NCI-H446 (cell line): ENCODE data around the gene ANKRD12.
"Not testable (repeated sequence)": the region's sequence is repeated elsewhere in the genome, so short reads cannot be mapped to it uniquely, and the experiment has no call there.

Source experiments
- DNase-seq, 2 experiments: peaks; one replicate each; lab custom pipeline; 2025; lab: John Stamatoyannopoulos, UW

The ANKRD12 gene

DNA sequence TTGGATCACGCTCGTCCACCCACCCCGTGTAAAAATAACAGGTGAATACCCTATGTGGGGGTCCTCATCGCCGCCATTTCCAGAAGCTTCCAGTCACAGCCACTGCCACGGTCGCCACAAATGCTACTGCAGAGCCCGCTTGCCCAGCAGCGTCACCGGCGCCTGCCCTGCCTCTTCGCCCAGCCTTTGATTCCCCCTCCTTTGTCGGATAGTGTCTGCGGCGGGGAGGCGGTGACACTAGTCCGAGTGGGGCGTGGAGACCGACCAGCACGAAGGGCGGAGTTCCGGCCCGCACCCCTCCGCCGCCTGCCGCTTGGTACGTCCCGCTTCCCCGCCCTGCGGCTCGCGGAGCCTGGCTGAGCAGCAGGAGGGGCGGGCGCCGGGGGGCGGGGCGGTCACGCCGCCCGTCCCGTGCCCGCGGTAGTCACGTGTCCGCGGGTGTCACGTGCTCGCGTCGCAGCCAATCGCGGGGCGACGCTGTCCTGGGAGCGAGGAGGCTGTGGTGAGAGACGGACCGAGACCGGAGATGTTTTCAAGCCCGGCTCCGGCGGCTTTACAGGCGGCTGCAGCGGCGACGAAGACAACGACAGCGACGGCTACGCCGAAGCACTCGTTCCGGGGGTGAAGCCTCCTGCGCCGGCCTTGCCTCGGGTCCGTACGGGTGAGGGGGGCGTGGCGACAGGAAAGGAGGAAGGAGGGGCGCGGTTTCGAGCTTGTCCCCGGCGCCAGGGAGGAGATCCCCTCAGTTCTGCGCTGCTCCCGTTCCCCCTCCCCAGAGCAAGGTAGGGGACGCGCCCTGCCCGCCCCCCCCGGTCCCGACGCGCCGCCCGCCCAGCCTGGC is at the start of gene ANKRD12:
Gene ANKRD12 (plus strand): TSS at position 467 of the 841 bp plus-strand sequence. CDS start 45,652 bp downstream, outside the sequence.
- peak; percentile 83 to 98 for DNase-seq

DNA sequence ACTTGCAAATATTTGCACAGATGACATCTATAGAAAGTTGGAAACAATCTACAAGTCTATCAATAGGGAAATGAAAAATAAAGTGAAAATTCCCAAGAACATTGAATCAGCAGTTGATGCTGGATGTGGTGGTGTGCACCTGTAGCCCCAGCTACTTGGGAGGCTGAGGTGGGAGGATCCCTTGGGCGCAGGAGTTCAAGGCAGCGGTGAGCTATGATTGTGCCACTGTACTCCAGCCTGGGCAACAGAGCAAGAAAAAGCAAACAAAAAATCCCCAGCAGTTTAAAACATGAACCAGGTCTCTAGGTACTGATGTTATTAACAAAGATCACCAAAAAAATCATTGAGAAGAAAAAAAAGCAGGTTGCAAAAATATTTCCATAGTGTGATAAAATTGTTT is 49.4 kb upstream of the ANKRD12 start:
- DNase-seq, result no peak

DNA sequence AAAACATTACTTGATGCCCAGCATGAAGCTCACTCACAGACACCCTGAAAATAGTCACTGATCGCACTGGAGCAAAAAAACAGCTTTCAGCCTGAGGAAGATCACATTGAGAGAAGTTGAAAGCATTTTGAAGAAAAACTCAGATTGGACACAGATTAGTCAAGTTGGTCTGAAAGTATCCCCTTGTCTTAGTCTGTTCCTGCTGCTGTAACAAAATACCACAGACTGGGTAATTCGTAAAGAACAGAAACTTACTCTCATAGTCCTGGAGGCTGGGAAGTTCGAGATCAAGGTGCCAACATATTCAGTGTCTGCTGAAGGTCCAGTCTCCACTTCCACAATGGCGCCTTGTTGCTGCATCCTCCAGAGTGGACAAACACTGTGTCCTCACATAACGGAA is 48.3 kb upstream of the ANKRD12 start:
- no peak for DNase-seq

DNA sequence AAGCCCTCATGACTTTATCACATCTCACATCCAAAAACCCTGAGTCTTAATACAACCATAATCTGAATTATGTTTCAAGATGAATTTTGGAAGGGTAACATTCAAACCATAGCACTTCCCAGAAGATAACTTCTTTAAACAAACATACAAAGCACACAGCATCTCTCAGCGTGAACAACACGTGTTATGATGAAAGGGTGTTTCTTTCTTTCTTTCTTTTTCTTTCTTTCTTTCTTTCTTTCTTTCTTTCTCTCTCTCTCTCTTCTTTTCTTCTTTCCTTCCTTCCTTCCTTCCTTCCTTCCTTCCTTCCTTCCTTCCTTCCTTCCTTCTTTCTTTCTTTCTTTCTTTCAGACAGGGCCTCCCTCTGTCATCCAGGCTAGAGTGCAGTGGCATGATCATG is 47.9 kb upstream of the ANKRD12 start:
- DNase-seq, result not testable (repeated sequence)

DNA sequence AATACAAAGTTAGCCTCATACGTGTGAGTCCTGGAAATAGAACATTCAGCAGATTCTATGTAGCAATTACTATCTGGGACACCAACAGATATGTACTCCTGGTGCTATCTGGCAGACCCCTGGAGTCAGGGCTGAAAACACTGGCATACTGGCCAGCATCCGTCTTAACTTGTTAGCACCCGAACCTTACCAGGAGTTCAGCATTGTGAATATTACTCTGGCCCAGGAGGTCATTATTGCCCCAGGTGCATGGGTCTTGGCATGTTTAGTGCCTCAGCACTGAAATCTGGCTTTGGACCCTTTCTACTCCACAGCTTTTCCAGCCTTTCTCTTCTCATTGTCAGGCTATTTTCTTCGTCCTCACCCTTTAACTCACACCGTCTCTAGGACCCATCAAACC is 46.0 kb upstream of the ANKRD12 start:
- no peak for DNase-seq

DNA sequence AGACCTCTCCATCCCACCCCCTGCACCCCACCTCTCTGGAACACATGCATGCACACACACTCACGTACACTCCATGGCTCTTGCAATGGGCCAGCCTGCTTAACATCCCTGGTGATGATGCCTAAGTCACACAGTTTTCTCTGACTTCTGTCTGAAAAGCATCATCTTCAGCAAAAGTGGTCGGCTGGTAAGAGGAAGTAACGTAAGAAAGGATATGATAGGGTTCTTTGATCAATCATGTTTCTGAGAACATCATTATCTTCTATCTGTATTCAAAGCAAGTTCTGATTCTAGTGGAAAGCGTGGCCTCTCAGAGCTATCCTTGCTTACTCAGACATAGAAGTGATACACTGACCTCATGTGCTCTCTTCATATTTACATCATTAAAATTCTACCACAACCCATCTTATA is 45.5 kb upstream of the ANKRD12 start:
- no peak for DNase-seq

DNA sequence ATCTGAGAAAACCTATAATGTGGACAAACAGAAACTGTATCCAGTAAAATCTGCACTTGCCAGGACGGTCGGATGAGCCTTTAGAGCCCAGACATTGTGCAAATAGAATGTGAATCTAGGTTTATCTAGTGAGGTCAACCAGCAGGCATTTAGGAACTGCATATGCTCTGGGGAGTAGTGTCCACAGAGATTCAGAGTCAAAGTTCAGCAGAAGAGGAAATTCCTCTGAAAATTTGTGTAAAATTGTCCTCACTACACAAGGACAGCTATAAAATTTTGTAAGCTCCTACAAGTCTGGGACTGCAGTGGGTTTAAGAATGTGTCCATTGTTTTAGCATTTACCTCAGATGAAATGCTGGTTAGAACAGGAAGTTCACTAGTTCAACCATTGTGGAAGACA is 43.9 kb upstream of the ANKRD12 start:
- no peak for DNase-seq

DNA sequence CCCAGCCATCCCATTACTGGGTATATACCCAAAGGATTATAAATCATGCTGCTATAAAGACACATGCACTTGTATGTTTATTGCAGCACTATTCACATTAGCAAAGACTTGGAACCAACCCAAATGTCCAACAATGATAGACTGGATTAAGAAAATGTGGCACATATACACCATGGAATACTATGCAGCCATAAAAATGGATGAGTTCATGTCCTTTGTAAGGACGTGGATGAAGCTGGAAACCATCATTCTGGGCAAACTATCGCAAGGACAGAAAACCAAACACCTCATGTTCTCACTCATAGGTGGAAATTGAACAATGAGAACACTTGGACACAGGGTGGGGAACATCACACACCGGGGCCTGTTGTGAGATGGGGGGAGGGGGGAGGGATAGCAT is 43.5 kb upstream of the ANKRD12 start:
- DNase-seq, result not testable (repeated sequence)

DNA sequence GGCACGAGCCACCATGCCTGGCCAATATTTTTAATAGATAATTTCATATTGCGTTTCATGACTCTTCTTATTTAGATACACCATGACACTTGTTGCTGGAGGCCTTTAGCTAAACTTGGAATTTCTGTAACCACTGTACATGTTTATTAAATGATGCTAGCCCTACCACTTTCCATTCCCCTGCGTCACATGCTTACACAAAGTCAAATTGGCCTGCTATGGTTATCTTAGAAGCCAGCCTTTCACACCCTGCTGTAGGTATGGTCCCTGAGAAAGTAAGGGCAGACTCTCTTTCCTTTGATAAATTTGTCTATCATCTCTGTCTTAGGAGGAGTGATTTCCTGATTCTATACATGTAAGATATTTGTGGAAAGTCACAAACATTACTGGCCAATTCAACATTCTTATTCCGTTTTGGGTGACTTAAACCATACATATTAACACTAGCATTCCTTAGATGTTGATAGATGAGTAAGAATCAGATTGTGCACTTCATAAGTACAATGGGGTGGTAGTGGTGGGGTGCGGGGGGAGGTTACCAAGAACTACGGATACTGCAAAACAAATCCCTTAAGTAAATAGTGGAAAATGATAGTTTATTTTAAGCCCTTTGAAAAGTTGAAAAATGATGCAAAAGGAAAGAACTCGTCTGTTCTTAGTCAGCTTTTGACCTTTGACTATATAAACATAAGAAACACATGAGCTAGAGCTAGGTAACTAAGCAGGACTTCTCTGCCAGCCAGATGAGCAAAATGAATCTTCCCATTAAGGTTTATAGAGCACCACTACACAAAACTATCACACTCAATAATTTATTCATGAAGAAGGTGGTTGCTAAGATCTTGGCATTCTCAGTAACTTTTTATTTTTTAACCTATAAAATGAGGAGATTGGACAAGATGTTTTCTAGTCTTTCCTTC is 42.0 kb upstream of the ANKRD12 start:
- no peak for DNase-seq

DNA sequence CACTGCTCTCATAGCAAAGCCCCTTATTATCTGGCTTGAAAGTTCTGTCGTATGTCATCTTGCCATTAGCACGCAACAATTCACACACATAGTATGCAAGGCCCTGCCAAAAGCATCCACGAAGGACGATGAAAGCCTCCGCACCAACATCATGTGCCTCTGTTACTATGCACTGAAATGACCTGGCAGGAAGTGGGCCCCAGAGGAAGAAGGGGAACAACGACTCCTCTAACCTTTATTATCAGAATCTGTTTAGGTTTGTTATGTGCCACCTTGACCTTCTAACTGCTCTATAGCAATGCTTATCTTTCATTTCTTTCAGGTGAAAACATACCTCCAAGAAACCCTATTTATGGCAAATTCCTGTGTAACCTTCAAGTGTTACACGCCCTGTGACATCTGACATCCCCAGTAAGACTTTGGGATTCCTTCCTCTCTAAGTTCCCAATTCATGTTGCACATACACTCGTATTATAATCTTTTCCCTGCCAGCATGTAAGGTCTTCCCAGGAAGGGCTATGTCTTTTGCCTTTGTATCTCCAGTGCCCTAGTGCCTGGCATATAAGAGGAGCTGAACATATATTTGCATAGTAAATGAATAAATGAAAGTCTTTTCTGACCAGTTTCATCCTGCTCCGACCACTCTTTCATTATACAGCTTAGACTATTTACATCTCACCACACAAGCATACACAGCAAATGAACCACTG is 41.1 kb upstream of the ANKRD12 start:
- DNase-seq, result no peak

DNA sequence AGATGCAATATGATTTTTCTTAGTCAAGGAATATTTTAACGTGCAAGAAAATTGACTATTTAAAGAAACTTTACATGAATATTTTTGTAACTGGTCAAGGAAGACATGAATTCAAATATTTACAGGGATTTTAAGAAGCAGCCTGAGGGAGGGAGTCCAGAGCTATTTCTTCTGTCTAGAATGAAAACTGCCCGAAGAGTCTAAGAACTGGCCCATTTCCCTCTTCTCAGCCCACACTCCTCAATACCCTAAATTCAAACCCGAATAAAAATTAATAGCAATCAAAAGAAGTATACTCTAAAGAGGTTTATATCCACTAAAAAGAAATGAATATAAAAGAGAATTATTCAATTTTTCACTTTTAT is 40.6 kb upstream of the ANKRD12 start:
- DNase-seq, result no peak

DNA sequence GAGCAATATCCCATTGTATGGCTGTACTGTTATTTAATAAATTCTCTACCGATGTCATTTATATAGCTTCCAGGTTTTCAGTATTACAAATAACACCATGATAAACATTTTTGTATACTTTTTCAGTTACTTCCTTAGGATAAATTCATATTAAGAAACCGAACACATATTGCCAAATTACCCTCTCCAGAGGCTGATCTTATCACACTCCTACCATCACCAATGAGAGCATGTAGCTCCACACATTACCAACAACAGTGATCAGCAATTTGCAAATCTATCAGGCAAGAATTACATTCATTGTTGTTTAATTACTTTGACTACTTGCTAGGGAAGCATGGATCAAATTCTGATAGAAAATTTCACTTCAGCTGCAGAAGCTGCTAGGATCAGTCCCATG is 39.9 kb upstream of the ANKRD12 start:
- no peak for DNase-seq

DNA sequence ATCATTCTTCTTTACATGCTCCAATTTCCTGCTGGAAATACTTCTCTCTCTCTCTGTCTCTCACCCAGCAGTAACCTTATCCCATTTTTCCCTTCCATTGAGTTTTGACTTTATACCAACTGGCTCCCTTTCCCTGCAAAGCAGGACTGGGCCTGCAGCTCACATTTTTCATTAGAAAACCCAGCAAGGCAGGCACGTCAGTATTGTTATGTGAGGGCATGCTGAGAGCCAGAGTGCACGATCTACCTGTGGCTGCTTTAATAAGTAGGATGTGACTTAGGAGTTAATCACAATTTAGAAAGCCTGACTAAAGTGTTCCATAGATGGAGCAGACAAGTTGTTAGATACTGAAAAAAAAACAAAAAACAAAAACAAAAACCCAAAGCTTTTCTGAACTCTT is 39.2 kb upstream of the ANKRD12 start:
- DNase-seq, result no peak

DNA sequence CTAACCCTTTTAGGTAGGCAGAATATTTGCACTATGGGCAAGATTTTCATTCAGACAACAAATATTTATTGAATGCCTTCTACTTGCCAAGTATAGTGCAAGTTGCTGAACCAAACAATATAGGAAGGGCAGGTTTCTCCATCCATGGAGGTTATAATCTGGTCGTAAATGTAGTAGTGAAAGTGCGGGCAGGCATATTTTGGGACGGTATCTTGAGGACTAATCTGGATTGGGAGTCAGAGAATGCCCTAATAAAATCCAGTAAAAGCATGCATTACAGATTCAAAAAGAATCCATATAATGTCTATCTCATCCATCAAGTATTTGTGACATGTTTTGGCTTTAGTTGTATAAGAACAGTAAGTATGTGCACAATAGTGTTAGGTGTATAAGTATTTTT is 35.8 kb upstream of the ANKRD12 start:
- DNase-seq, result no peak

DNA sequence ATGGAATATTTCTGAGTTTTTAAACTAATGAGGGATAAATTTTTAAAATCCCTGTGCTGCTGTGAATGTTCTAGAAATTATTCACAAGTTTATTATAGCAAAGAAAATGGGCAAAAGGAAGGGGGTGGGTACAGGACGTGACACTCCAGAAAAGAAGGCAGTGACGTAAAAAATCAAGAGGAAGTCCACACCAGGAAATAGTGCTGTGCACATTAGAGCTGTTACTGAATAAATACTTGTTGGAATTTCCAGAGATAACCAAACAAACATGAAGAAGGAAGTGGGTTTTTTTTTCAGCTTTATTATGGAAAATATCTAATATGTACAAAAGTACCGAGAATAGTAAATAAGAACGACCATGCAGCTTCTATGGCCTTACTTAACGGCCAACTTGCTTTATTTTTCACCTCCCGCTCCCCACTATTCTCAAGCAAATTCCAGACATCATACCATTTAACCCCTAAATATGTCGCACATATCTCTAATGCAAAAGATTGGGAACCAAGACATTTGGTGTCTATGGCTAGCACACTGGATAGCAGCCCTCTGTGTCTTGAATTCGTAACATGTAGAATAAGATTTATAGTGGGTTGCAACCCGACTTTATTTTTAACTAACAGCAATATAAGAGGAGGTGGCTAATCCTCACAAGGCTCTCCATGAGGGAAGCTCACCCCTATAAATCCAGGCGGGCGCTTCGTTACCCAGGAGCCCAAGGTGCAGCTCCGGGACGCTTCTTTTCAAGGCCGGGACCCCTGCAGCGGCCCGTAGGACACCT is 34.7 kb upstream of the ANKRD12 start:
- no peak for DNase-seq

DNA sequence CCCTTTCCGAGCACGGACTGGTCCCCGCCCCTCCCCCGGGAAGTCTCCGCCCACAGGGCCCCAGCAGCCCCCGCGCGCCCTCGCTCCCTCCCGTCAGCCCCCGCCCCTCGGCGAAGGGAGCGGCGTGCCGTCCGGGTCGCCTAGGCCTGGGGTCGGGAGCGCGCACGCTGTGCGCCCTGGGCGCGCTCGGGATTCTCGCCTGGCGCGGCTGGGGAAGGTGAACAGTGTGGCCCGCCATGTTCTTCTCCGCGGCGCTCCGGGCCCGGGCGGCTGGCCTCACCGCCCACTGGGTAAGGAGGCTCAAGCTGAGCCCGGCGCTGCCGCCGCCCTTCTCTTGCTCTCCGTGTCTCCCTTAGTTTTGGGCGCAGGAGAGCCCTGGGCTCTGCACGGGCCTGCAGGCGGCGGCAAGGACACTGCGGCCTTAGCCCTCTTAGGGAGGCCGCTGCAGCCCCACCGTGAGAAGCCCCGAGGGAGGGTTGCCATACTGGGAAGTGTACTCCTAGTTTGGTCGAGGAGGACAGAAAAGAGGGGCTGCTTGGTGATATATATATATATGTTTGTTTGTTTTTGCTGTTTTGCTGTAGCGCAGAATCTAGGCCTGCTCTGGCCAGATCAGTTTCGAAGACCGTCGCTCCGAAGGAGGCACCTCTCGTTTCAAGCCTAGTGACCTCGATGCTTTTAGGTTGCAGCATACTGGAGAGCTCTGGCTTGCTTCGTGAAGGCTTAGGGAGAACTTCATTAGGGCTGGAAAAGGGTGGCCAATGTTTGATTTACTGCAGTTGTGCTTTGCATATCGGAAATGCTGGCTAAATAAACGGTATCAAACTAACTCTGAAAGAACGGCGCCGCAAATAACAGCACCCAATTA is 33.8 kb upstream of the ANKRD12 start, which contains the start of gene NDUFV2:
Gene NDUFV2 (plus strand): TSS at position 192 of the 868 bp plus-strand sequence. CDS start 45 bp downstream, at position 237.
- DNase-seq, result peak; percentile 91 to 97

DNA sequence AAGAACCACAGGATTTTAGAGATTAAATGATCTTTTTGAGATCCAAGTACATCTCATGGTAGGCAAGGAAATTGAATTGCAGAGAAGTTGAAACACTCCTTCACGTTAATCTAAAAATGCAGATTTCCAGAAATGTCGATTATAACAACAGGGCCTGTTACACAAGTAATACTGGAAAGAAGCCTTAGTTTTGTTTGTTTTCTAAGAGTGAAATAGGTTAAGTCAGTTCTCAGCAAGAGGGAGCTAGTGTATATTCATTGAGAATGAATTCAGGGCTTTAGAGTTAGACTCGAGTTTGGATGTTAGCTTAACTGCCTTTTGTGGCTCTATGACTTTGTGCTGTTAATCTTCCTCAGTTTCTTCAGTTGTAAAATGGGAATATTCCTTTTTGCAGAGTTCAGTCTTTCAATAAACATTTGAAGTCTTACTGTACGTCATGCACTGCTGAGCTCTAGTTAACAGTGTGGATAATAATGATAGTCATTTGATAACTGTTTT is 33.2 kb upstream of the ANKRD12 start:
- no peak for DNase-seq

DNA sequence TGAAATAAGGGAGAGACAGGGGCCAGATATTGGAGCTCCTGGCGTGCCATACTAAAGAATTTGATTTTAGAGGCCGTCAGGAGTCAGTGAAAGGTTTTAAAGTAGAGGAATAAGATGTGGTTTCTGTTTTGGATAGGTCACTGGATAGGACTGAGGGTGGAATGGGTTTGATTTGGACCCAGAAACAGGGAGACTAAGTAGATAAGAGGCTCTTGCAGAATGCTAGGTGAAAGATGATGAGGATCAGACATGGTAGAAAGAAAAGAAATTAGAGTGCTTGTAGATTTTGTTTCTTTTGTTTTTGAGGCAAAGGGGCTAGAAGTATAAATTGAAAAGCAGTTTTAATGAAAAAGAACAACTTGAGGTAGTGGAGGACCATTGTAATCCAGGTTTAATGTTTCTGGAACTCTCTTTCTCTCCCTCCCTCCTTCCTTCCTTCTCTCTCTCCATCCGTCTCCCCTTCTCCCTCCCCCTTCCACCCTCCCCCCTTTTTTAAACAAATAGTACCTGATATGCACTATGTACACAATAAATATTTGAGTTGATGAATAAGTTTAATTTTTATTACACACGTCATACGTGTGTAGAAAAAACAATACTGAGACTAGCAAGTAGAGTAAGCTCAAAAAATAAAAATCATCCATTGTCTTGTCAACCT is 32.2 kb upstream of the ANKRD12 start:
- no peak for DNase-seq

DNA sequence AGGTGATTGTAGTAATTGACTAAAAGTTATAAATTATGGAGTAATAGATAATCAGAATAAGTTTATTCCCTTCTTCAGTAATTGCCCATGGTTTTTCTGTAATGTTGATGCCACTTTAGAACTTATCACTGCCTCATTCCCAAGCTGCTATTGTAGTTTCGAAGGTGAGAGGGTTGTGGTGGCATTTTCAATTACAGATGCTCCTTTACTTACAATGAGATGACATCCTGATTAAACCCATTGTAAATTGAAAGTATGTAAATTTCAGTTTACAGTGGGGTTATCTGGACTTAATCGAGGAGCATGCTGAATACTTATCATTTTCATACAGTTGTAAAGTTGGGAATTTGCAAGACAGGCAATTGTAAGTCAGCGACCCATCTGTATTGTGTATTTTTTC is 31.2 kb upstream of the ANKRD12 start:
- DNase-seq, result no peak

DNA sequence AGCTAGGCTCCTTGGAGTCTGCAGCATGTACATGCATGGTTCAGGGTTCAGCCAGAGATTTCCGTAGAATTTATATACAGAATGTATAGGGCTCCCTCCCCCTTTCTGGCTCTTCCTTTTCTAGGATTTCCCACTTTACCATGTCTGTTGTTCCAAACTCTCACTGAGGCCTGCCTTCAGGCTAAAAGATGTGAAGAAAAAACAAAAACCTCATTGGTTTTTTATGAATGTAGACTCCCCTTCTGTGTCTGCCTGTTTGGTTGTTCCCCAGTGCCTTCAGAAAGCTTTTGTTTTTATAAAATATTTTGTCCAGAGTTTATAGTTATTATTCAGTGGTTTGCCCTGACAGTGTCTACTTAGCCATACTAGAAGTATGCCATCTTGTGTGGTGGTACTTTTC is 30.5 kb upstream of the ANKRD12 start:
- DNase-seq, result no peak
